NCI-H187 treated with DMSO at 0.1 percent for 48 hours (cell line): ENCODE measurements around the gene VKORC1.

Experiments used
- DNase-seq: peaks from one replicate; lab custom pipeline; 2025; lab: John Stamatoyannopoulos, UW

Gene VKORC1

DNA sequence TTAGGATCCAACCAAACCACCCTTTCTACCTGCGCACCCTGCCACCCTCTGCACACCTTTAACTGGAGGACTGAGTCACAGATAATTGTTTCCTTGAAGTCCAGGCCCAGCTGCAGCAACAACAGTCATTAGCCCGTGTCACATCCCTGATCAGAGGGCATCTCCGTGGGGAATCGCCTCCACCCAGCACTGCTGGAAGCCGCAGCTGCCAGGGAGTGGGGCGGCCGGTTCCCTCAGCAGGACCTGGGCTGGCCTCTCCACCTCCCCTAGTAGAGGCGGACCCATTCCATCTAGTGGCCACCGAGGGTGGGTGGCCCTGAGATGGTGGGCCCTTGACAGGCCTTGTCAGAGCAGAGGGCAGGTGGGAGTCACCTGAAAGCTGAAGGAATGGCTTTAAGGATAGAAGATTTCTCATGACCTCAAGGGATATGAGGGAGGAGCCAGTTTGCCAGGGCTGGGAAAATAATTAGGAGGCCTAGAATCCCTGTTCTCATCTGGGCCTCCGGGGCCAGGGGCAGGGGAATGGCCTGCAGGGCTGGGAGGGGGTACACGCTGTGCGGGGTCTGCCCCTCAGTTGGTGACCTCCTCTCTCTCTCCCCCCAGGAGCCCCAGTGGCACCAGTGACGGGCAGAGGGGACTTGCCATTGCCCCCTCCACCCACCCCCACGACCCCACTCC lies 12.1 kb downstream of the VKORC1 start:
- no peak for DNase-seq

DNA sequence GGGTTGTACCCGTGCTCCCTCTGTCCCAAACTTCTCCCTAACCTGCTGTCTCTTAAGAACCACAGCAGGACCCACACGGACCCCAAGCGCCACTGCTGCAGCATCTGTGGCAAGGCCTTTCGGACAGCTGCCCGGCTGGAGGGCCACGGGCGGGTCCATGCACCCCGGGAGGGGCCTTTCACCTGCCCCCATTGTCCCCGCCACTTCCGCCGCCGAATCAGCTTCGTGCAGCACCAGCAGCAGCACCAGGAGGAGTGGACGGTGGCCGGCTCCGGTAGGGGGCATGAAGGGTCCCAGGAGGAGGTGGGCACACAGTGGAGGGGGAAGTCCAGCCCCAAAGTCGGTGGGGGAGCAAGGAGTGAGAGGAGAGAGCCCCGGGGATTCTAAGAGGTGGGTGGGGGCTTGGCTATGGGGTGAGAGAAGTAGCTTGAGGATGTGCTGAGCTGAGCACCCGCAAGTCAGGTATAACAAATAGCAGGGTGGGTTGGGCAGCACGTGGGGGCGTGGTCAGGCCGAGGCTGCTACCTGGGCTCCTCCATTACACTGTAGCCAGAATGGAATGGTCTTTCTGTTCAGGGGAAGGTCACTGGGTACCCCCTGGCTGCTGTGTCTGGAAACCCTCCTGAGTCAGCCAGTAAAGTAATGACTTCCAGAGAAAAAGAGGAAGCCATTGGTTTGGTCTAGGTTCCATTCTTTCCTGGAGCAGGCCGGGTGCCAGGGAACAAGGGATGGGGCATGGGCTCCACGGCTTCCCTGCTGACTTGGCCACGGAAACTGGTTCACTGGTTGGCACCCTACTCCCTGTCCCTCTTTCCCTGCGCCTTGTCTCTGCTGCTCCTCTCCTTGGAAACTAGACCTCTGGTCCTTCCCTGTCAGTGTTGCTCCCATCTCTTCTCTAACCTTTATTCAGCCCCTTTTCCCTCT lies 12.9 kb downstream of the VKORC1 start:
- no peak for DNase-seq

DNA sequence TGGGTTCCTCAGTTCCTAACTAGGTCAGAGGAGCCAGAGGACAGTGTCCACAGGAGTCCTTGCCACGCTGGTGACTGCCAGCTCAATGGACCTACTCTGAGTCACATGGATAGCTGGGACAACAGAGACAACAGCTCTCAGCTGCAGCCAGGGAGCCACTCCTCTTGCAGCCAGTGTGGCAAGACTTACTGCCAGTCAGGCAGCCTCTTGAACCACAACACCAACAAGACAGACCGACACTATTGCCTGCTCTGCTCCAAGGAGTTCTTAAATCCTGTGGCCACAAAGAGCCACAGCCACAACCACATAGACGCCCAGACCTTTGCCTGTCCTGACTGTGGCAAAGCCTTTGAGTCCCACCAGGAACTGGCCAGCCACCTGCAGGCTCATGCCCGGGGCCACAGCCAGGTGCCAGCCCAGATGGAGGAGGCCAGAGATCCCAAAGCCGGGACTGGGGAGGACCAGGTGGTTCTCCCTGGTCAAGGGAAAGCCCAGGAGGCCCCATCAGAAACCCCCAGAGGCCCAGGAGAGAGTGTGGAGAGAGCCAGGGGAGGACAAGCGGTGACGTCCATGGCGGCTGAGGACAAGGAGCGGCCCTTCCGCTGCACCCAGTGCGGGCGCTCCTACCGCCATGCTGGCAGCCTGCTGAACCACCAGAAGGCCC lies 13.7 kb downstream of the VKORC1 start:
- DNase-seq, result no peak

DNA sequence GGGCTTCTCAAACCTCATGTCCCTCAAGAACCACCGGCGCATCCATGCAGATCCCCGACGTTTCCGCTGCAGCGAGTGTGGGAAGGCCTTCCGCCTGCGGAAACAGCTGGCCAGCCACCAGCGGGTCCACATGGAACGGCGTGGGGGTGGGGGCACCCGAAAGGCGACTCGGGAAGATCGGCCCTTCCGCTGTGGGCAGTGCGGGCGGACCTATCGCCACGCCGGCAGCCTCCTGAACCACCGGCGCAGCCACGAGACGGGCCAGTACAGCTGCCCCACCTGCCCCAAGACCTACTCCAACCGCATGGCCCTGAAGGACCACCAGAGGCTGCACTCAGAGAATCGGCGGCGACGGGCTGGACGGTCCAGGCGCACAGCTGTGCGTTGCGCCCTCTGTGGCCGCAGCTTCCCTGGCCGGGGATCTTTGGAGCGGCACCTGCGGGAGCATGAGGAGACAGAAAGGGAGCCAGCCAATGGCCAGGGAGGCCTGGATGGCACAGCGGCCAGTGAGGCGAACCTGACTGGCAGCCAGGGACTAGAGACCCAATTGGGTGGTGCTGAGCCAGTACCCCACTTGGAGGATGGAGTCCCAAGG lies 14.5 kb downstream of the VKORC1 start:
- no peak for DNase-seq

DNA sequence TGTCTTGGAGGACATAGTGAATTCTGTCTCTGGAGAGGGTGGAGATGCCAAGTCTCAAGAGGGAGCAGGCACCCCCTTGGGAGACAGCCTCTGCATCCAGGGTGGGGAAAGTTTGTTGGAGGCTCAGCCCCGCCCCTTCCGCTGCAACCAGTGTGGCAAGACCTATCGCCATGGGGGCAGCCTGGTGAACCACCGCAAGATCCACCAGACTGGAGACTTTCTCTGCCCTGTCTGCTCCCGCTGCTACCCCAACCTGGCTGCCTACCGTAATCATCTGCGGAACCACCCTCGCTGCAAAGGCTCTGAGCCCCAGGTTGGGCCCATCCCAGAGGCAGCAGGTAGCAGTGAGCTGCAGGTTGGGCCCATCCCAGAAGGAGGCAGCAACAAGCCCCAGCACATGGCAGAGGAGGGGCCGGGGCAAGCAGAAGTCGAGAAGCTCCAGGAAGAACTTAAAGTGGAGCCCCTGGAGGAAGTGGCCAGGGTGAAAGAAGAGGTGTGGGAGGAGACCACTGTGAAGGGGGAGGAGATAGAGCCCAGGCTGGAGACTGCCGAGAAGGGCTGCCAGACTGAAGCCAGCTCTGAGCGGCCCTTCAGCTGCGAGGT lies 15.2 kb downstream of the VKORC1 start:
- no peak for DNase-seq

DNA sequence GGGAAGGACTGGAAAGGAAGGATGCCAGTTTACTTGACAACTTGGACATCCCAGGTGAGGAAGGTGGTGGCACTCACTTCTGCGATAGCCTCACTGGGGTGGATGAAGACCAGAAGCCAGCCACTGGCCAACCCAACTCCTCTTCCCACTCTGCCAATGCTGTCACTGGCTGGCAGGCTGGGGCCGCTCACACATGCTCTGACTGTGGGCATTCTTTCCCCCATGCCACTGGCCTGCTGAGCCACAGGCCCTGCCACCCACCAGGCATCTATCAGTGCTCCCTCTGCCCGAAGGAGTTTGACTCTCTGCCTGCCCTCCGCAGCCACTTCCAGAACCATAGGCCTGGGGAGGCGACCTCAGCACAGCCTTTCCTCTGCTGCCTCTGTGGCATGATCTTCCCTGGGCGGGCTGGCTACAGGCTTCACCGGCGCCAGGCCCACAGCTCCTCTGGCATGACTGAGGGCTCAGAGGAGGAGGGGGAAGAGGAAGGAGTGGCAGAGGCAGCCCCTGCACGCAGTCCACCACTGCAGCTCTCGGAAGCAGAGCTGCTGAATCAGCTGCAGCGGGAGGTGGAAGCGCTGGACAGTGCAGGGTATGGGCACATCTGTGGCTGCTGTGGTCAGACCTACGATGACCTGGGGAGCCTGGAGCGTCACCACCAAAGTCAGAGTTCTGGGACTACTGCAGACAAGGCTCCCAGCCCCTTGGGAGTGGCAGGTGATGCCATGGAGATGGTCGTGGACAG lies 15.8 kb downstream of the VKORC1 start:
- DNase-seq, result no peak

DNA sequence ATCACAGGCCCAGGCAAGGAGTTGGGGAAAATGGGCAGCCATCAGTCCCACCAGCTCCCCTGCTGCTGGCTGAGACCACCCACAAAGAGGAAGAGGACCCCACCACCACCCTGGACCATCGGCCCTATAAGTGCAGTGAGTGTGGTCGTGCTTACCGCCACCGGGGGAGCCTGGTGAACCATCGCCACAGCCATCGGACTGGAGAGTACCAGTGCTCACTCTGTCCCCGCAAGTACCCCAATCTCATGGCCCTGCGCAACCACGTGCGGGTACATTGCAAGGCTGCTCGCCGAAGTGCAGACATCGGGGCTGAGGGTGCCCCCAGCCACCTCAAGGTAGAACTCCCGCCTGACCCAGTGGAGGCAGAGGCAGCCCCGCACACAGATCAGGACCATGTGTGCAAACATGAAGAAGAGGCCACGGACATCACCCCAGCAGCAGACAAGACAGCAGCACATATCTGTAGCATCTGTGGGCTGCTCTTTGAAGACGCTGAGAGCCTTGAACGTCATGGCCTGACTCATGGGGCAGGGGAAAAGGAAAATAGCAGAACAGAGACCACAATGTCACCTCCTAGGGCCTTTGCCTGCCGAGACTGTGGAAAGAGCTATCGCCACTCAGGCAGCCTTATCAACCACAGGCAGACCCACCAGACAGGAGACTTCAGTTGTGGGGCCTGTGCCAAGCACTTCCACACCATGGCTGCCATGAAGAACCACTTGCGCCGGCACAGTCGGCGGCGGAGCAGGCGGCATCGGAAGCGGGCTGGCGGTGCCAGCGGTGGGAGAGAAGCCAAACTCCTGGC lies 16.8 kb downstream of the VKORC1 start:
- no peak for DNase-seq

DNA sequence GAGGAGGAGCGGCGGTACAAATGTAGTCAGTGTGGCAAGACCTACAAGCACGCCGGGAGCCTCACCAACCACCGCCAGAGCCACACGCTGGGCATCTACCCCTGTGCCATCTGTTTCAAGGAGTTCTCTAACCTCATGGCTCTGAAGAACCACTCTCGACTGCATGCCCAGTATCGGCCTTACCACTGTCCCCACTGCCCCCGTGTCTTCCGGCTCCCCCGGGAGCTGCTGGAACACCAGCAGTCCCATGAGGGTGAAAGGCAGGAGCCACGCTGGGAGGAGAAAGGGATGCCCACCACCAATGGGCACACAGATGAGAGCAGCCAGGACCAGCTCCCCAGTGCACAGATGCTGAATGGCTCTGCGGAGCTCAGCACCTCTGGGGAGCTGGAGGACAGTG lies 17.6 kb downstream of the VKORC1 start:
- no peak for DNase-seq

DNA sequence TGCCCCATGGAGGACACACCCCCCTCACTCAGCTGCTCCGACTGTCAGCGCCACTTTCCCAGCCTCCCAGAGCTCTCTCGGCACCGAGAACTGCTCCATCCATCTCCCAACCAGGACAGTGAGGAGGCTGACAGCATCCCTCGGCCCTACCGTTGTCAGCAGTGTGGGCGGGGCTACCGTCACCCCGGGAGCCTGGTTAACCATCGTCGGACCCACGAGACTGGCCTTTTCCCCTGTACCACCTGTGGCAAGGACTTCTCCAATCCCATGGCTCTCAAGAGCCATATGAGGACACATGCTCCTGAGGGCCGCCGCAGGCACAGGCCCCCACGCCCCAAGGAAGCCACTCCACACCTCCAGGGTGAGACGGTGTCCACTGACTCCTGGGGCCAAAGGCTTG lies 18.3 kb downstream of the VKORC1 start:
- DNase-seq, result no peak

DNA sequence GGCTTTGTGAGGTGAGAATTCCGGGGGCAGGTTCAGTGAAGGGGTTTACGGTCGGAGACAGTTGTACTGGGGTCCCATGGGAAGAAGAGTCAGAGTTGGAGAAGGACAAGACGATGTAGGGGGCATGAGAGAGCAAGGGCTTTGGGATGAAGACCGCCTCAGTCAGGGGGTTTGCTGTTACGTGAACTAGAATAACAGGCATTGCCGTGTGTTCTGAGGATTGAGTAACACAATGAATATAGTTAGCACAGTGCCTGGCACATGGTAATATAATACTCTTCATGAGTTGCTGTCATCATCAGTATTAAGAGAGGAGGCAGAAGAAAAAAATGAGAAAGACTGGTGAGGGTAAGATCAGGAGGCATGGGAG lies 19.8 kb downstream of the VKORC1 start:
- DNase-seq, result no peak

DNA sequence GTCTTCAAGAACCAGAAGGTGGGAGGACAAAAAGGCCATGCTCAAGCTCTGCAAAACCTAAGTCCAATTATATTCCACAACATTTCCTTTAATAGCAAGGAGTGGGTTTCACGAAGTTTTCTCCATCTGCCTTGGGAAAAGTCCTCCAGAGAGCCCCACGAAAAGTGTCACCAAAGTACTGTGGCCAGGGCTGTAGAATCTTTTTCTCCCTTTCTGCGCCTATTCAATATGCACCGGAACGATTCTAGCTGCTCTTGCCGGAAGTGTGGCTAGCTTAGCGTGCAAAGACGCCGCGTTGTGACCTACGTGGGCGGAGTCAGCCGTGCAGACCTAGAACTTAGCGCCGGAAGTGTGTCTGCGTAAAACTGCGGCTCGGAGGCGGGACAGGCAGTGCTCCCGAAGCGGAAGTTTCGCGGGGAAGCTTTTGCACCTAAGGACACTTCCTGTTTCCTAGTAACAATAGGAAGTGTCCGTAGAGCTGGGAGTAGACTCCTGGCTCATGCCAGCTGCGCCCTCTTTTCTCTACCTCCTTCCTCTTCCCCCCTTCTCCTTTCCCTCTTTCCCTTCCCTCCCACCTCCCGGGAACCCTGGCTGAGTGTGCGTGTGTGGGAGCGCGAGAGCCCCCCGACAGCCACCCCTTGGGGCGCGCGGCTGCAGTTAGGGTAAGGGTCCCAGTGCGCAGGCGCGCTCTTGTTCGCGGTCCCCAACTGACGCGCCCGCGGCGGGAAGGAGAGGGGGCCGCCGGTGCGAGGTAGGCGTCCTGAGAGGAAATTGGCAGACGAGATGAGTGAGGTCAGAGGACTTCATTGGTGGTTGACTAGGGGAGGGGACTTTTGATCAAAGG lies 20.4 kb downstream of the VKORC1 start, which contains the start of the genes ZNF646 and ZNF668:
Gene ZNF646 (plus strand): TSS at position 453 of the 844 bp plus-strand sequence. CDS start 1,903 bp downstream, outside the sequence.
Gene ZNF668 (minus strand): TSS at position 271 of the 844 bp plus-strand sequence. CDS start 9,781 bp downstream, outside the sequence.
- peak; percentile 90 for DNase-seq

DNA sequence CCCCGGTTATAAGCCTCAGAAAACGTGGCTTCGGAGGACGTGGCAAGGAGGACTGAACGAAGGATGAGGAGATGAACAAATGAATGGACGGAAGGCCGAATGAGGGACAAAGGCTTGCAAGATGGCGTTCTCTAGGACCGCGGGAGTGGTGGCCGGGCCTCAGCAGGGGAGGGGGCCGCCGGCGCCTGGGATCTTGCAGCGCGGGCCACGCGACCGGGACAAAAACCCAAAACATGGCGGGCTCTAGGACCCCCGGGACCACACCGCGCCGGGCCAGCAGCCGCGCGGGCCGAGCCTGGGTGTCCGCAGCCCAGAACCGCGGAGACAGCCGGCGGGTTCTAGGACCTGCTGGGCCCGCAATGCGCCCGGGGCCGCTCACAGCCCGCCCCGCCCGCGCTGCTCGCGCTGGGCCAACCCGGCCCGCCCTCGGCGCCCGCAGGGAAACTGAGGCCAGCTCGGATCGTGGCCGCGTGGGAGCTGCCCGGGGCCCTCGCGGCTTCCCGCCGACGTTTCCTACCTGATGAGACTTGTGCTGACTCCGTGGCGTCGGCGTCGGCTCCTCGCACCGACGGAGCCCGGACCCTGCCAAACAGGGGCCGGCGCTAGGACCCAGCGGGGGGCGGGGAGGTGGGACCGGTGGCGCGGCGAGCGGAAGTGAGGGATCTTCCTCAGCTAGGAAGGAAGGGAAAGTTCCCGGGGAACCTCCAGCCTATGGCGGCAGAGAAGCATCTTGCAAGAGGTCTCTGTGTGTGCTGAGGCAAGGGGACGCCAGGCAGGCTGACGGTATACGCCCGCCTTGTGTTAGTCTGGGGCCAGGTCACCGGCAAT lies 21.2 kb downstream of the VKORC1 start:
- no peak for DNase-seq

DNA sequence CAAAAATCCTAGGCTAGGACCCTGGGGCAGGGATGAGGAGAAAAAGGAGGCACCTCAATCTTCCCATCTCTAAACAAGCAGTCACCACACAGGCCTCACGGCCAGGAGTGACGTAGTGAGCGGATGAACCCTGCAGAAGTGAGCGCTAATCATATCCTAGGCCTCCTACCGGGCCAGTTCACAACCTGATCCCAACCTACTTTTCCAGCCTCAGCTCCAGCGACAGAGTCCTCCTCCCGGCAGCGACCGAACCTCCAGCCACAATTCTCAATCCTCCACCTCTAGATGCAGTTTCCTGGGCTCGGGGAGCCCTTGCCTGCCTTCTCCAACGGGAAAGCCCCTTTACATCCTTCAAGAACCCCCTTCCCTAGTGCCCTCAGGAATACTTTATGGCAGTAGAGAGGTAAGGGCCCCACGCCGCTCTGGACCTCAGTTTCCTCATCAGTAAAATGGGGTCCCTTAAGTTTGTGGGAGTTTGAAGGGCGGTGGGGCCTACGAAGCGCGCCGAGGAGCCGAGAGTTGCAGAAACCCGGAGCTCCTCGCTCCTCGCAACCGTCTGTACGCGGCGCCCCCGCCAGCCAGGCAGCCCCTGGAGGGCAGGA lies 22.0 kb downstream of the VKORC1 start:
- no peak for DNase-seq

DNA sequence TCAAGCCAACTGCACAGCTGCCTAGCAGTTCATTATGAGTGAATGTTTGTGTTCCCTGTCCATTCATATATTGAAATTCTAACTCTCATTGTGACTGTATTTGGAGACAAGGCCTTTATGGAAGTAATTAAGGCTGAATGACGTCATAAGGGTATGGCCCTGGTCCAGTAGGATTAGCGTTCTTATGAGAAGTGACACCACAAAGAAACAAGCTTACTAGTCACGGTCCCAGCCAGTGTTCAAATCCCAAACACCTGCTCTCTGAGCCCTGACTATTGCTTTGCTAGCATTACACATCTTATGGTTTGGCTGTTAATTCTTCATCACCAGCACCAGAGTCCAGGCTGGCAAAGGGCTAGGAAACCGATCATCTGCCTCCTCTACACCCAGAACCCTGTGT lies 22.7 kb downstream of the VKORC1 start:
- no peak for DNase-seq

DNA sequence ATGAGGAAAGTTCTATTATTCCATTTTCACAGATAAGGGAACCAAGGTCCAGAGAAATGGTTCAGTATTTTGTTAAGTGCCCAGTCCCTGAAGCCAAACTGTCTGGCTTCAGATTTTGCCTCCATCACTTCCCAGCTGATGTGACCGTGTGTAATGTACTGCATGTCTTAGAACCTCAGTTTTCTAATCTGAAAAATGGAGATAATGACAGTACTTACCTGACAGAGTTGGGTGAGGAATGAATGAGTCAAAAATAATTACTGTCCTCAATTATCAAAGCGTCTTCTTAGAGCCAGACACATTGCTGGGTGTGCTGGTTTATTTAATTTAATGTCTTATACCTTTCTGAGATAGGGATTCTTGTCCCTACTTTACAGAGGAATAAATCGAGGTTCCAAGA lies 27.3 kb downstream of the VKORC1 start:
- DNase-seq, result no peak

DNA sequence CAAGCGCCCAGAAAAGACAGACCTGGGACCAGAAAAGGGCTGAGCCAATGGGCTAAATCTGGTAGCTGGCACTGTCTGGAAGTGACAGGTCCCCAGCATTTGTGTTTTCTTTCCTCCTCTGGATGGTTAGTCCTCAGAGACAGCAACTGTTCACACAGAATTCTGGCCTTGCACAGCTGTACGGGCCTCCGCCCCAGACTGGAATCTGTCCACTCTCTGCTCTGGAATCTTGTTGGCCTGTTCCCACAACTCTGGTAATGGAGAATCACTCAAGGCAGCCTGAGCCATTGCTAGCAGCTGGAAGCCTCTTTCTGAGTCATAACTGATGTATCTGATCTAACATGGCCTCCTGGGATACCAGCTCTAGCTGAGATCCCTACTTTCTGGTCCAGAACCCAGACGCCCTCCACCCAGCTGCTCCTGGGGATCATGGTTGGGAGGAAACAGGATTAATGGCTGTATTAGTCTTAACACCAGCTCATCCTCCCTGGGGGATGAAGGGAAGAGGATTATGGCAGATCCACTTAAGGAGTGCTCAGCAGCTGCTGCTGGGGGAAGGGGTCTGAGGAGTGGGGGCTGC lies 29.6 kb downstream of the VKORC1 start:
- no peak for DNase-seq

DNA sequence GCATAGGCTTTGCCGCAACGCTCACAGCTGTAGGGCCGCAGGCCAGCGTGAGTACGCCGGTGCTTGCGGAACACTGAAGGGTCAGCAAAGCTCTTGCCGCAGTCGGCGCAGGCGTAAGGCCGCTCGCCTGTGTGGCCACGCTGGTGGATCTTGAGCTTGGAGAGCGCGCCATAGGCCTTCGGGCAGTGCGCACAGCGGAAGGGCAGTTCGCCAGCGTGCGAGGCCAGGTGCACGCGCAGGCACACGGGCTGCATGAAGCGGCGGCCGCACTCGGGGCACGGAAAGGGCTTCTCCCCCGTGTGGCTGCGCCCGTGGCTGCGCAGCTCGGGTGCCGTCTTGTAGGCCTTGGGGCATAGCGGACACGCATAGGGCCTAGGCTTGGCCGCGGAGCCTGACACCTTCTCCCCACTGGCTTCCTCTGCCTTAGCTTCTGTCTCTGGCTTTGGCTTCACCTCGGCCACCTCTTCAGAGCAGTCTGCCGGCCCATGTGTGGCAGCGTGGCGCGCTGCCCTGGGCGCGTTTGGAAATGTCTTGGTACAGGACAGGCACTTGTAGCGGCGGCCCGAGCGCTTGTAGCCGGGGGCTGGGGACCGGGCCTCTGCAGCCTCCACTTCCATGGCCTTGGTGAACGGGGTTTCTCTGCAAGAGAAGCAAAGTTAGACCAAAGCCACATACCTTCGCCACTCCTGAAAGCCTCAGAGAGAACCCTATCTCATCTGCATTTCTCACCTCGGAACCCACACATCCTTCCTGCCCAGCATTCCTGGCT lies 30.6 kb downstream of the VKORC1 start:
- no peak for DNase-seq
